HEK293 (cell line): ENCODE data around the gene ADK.

Experiments
- CTCF ChIA-PET: fragments of 350-600 bp; formaldehyde crosslinking; extraction: SDS; loops from one replicate; lab custom pipeline; 2021; ENCODE audit warnings: antibody characterized with exemption; lab: Yijun Ruan, JAX
- POLR2A ChIA-PET: fragments of 300-600 bp; formaldehyde crosslinking; extraction: SDS; loops from one replicate; lab custom pipeline; 2020; ENCODE audit warnings: antibody characterized with exemption, inconsistent platforms; lab: Yijun Ruan, JAX
- H3K27ac ChIP-seq: fragments of 200-500 bp; sonication (Bioruptor generic); 2 replicates; pipeline ENCODE4 v1.5.1; 2014; ENCODE audit warnings: low read depth, low read length, control low read depth, inconsistent platforms; ENCODE audit errors: extremely low read depth
- H3K36me3 ChIP-seq, 2 experiments: fragments of 200-500 bp in 1 of 2; sonication (Bioruptor generic) in 1 of 2; 1 replicate in 1 of 2; 2 replicates in 1 of 2; pipeline ENCODE4 v1.5.1; 2014 to 2017; ENCODE audit warnings: inconsistent platforms in 2 of 2, low read length in 2 of 2; ENCODE audit not compliant: control insufficient read depth in 2 of 2, insufficient read depth in 1 of 2
- H3K4me1 ChIP-seq: fragments of 200-500 bp; sonication (Bioruptor generic); 2 replicates; pipeline ENCODE4 v1.5.1; 2014; ENCODE audit warnings: mild to moderate bottlenecking, low read length, inconsistent platforms; ENCODE audit not compliant: control insufficient read depth, insufficient read depth
- H3K4me3 ChIP-seq: 2 replicates; pipeline ENCODE4 v1.5.1; 2011; ENCODE audit warnings: low read depth, mild to moderate bottlenecking, control low read depth, low read length, moderate library complexity
- H3K9me3 ChIP-seq: fragments of 200-500 bp; sonication (Bioruptor generic); 2 replicates; pipeline ENCODE4 v1.5.1; 2014; ENCODE audit warnings: low read depth, low read length, inconsistent platforms; ENCODE audit not compliant: control insufficient read depth, insufficient read depth
- FEZF1 ChIP-seq: fragments of 450-650 bp; formaldehyde crosslinking; IDR thresholded peaks from 2 replicates; pipeline ENCODE4 v1.5.1; 2016; ENCODE audit warnings: missing biosample characterization, missing genetic modification characterization
- TRIM28 ChIP-seq: IDR thresholded peaks from 2 replicates; pipeline ENCODE4 v1.6.1; 2011; ENCODE audit warnings: low read length, control low read depth, borderline replicate concordance
- ZBTB48 ChIP-seq: fragments of 450-650 bp; formaldehyde crosslinking; IDR thresholded peaks from 2 replicates; pipeline ENCODE4 v1.5.1; 2016; ENCODE audit warnings: missing biosample characterization, missing genetic modification characterization
- ZNF112 ChIP-seq: fragments of 450-650 bp; formaldehyde crosslinking; IDR thresholded peaks from 2 replicates; pipeline ENCODE4 v1.5.0; 2017; ENCODE audit warnings: missing biosample characterization, missing genetic modification characterization
- ZNF211 ChIP-seq: fragments of 450-650 bp; formaldehyde crosslinking; IDR thresholded peaks from 2 replicates; pipeline ENCODE4 v1.5.1; 2016; ENCODE audit warnings: low read depth, missing biosample characterization, missing genetic modification characterization
- ZNF530 ChIP-seq: fragments of 450-650 bp; formaldehyde crosslinking; IDR thresholded peaks from 2 replicates; pipeline ENCODE4 v1.5.1; 2016; ENCODE audit warnings: low read depth, missing biosample characterization, missing genetic modification characterization
- ZNF544 ChIP-seq: fragments of 450-650 bp; formaldehyde crosslinking; IDR thresholded peaks from 2 replicates; pipeline ENCODE4 v1.5.0; 2017; ENCODE audit warnings: missing biosample characterization, missing genetic modification characterization
- ZNF707 ChIP-seq: fragments of 450-650 bp; formaldehyde crosslinking; IDR thresholded peaks from 2 replicates; pipeline ENCODE4 v1.5.1; 2016; ENCODE audit warnings: missing biosample characterization, missing genetic modification characterization
- ZNF843 ChIP-seq: fragments of 450-650 bp; formaldehyde crosslinking; IDR thresholded peaks from 2 replicates; pipeline ENCODE4 v1.5.1; 2016; ENCODE audit warnings: missing biosample characterization, missing genetic modification characterization
- ZXDB ChIP-seq: fragments of 450-650 bp; formaldehyde crosslinking; IDR thresholded peaks from 2 replicates; pipeline ENCODE4 v1.5.1; 2016; ENCODE audit warnings: missing biosample characterization, missing genetic modification characterization
- TF ChIP-seq, protein P1 (sequence below): fragments of 450-650 bp; formaldehyde crosslinking; IDR thresholded peaks from 2 replicates; pipeline ENCODE4 v1.5.1; 2016; ENCODE audit warnings: missing biosample characterization, missing genetic modification characterization, borderline replicate concordance
- TF ChIP-seq, protein P2 (sequence below): fragments of 450-650 bp; formaldehyde crosslinking; IDR thresholded peaks from 2 replicates; pipeline ENCODE4; 2016; ENCODE audit warnings: missing biosample characterization, missing genetic modification characterization
- TF ChIP-seq, protein P3 (sequence below): fragments of 450-650 bp; formaldehyde crosslinking; IDR thresholded peaks from 2 replicates; pipeline ENCODE4 v1.5.1; 2016; ENCODE audit warnings: missing biosample characterization, missing genetic modification characterization
- TF ChIP-seq, protein P4 (sequence below): fragments of 450-650 bp; formaldehyde crosslinking; IDR thresholded peaks from 2 replicates; pipeline ENCODE4 v1.5.1; 2016; ENCODE audit warnings: missing biosample characterization, missing genetic modification characterization
- TF ChIP-seq, protein P5 (sequence below): fragments of 450-650 bp; formaldehyde crosslinking; IDR thresholded peaks from 2 replicates; pipeline ENCODE4 v1.5.1; 2016; ENCODE audit warnings: missing biosample characterization, missing genetic modification characterization

ADK gene

DNA sequence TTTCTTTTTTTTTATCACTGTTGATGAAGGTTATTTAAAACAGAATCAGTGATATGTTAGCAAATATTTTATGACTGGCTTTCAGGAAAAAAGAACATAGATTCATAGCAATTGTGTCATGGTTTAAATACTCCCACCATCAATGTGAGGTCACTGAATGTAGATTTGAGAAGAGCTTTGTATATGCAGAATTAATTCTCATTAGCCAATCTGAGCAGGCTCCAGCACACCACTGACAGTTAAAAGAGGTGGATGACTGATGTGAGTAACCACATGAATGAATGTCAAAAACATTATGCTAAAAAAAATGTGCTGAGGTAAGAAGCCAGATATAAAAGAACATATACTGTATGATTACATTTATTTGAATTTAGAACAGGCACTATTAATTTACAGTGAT is 500.5 kb downstream of the ADK start:
- TF ChIP-seq ZNF707 (tag by site-specific recombination) (no peak), ZNF211 (tag by site-specific recombination) (no peak), TRIM28 (no peak), ZNF544 (tag by site-specific recombination) (no peak)
- TF ChIP-seq, protein P1, sequence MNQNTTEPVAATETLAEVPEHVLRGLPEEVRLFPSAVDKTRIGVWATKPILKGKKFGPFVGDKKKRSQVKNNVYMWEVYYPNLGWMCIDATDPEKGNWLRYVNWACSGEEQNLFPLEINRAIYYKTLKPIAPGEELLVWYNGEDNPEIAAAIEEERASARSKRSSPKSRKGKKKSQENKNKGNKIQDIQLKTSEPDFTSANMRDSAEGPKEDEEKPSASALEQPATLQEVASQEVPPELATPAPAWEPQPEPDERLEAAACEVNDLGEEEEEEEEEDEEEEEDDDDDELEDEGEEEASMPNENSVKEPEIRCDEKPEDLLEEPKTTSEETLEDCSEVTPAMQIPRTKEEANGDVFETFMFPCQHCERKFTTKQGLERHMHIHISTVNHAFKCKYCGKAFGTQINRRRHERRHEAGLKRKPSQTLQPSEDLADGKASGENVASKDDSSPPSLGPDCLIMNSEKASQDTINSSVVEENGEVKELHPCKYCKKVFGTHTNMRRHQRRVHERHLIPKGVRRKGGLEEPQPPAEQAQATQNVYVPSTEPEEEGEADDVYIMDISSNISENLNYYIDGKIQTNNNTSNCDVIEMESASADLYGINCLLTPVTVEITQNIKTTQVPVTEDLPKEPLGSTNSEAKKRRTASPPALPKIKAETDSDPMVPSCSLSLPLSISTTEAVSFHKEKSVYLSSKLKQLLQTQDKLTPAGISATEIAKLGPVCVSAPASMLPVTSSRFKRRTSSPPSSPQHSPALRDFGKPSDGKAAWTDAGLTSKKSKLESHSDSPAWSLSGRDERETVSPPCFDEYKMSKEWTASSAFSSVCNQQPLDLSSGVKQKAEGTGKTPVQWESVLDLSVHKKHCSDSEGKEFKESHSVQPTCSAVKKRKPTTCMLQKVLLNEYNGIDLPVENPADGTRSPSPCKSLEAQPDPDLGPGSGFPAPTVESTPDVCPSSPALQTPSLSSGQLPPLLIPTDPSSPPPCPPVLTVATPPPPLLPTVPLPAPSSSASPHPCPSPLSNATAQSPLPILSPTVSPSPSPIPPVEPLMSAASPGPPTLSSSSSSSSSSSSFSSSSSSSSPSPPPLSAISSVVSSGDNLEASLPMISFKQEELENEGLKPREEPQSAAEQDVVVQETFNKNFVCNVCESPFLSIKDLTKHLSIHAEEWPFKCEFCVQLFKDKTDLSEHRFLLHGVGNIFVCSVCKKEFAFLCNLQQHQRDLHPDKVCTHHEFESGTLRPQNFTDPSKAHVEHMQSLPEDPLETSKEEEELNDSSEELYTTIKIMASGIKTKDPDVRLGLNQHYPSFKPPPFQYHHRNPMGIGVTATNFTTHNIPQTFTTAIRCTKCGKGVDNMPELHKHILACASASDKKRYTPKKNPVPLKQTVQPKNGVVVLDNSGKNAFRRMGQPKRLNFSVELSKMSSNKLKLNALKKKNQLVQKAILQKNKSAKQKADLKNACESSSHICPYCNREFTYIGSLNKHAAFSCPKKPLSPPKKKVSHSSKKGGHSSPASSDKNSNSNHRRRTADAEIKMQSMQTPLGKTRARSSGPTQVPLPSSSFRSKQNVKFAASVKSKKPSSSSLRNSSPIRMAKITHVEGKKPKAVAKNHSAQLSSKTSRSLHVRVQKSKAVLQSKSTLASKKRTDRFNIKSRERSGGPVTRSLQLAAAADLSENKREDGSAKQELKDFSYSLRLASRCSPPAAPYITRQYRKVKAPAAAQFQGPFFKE, result no peak
- TF ChIP-seq, protein P2, sequence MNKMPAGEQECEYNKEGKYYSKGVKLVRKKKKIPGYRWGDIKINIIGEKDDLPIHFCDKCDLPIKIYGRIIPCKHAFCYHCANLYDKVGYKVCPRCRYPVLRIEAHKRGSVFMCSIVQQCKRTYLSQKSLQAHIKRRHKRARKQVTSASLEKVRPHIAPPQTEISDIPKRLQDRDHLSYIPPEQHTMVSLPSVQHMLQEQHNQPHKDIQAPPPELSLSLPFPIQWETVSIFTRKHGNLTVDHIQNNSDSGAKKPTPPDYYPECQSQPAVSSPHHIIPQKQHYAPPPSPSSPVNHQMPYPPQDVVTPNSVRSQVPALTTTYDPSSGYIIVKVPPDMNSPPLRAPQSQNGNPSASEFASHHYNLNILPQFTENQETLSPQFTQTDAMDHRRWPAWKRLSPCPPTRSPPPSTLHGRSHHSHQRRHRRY (tag by site-specific recombination), result no peak
- TF ChIP-seq, protein P3, sequence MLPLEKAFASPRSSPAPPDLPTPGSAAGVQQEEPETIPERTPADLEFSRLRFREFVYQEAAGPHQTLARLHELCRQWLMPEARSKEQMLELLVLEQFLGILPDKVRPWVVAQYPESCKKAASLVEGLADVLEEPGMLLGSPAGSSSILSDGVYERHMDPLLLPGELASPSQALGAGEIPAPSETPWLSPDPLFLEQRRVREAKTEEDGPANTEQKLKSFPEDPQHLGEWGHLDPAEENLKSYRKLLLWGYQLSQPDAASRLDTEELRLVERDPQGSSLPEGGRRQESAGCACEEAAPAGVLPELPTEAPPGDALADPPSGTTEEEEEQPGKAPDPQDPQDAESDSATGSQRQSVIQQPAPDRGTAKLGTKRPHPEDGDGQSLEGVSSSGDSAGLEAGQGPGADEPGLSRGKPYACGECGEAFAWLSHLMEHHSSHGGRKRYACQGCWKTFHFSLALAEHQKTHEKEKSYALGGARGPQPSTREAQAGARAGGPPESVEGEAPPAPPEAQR (tag by site-specific recombination), result no peak
- no peaks in the 10 kb centered on the region for H3K4me1 ChIP-seq
- no peak overlapping the region for H3K4me3 ChIP-seq
- POLR2A ChIA-PET, result interaction anchor here (0.6 kb wide), 1 partner anchor 20 kb away, joined by 4 read pairs; no protein-coding TSS in a partner anchor
- no peak overlapping the region for H3K27ac ChIP-seq
- H3K36me3 ChIP-seq, result no peaks in the 10 kb centered on the region
- CTCF ChIA-PET, result interaction anchor here (0.5 to 1.5 kb wide), 3 partner anchors 18 to 232 kb away, joined by 3 to 4 read pairs (median 4); no protein-coding TSS in a partner anchor
- H3K9me3 ChIP-seq, result no peaks in the 10 kb centered on the region

DNA sequence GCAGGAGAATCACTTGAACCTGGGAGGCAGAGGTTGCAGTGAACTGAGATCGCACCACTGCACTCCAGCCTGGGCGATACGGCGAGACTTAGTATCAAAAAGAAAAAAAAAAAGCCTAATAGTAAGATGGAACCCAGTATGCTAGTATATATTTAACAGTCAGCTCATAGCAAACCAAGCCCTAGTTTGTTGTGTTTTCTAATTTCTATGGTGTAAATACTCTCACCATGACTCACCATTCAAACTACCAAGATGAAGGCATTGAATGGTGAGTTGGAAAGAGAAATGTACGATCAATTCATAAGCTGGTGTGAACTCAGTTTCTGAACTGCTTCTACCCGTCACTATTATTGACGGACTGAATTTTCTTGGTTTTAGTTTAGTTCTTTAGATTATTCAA is 501.6 kb downstream of the ADK start:
- CTCF ChIA-PET, result no interaction called here
- POLR2A ChIA-PET, result interaction anchor here (0.6 kb wide), 1 partner anchor 360 kb away, joined by 6 read pairs; no protein-coding TSS in a partner anchor
- TF ChIP-seq ZNF530 (no peak), ZBTB48 (tag by site-specific recombination) (no peak), ZNF112 (tag by site-specific recombination) (peak; percentile 70; the same call in 1 of the 2 replicates)
- TF ChIP-seq, all 188 proteins: peak for 1

DNA sequence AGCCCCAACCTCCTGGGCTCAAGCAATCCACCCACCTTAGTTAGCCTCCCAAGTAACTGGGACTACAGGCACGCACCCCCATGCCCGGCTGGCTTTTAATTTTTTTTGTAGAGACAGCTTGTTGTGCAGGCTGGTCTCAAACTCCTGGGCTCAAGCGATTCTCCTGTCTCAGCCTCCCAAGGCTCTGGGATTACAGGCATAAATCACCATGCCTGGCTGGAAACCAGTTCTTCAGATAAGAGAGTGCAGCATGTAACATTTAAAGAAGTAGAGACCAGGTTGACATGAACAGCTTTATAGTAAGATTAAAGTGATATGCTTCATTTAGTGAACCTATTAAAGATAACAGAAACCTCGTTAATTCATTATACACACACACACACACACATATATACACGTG is 507.5 kb downstream of the ADK start:
- CTCF ChIA-PET, result no interaction called here
- Histone ChIP-seq H3K36me3 (no peaks in the 10 kb centered on the region), H3K4me1 (no peaks in the 10 kb centered on the region), H3K27ac (no peak overlapping the region), H3K9me3 (no peaks in the 10 kb centered on the region), H3K4me3 (no peak overlapping the region)
- TF ChIP-seq, protein P4, sequence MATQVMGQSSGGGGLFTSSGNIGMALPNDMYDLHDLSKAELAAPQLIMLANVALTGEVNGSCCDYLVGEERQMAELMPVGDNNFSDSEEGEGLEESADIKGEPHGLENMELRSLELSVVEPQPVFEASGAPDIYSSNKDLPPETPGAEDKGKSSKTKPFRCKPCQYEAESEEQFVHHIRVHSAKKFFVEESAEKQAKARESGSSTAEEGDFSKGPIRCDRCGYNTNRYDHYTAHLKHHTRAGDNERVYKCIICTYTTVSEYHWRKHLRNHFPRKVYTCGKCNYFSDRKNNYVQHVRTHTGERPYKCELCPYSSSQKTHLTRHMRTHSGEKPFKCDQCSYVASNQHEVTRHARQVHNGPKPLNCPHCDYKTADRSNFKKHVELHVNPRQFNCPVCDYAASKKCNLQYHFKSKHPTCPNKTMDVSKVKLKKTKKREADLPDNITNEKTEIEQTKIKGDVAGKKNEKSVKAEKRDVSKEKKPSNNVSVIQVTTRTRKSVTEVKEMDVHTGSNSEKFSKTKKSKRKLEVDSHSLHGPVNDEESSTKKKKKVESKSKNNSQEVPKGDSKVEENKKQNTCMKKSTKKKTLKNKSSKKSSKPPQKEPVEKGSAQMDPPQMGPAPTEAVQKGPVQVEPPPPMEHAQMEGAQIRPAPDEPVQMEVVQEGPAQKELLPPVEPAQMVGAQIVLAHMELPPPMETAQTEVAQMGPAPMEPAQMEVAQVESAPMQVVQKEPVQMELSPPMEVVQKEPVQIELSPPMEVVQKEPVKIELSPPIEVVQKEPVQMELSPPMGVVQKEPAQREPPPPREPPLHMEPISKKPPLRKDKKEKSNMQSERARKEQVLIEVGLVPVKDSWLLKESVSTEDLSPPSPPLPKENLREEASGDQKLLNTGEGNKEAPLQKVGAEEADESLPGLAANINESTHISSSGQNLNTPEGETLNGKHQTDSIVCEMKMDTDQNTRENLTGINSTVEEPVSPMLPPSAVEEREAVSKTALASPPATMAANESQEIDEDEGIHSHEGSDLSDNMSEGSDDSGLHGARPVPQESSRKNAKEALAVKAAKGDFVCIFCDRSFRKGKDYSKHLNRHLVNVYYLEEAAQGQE, result no peak
- TF ChIP-seq, protein P5, sequence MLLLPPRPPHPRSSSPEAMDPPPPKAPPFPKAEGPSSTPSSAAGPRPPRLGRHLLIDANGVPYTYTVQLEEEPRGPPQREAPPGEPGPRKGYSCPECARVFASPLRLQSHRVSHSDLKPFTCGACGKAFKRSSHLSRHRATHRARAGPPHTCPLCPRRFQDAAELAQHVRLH, result 0 out of 2 replicates have a peak, but pooled peaks have one; percentile 28
- TF ChIP-seq ZXDB (tag by site-specific recombination) (0 out of 2 replicates have a peak, but pooled peaks have one; percentile 29), FEZF1 (peak; percentile 42), ZNF843 (0 out of 2 replicates have a peak, but pooled peaks have one; percentile 32)
- POLR2A ChIA-PET, result no interaction called here

More for the DNA sequence above, 501.6 kb downstream of the ADK start:
- Histone ChIP-seq H3K27ac (no peak overlapping the region), H3K4me1 (no peaks in the 10 kb centered on the region), H3K4me3 (no peak overlapping the region), H3K36me3 (no peaks in the 10 kb centered on the region), H3K9me3 (no peaks in the 10 kb centered on the region)
